Muscle layer of colon (tissue), 2 donors: ENCODE results near the gene PTPRR.
"Not testable (repeated sequence)": the region's sequence is repeated elsewhere in the genome, so short reads cannot be mapped to it uniquely, and the experiment has no call there.

ENCODE experiments used
- H3K27ac ChIP-seq: one replicate; pipeline ENCODE4 v1.7.0; 2013; ENCODE audit warnings: low read depth, mild to moderate bottlenecking, low read length, moderate library complexity
- H3K27me3 ChIP-seq, 2 donors: one replicate each; pipeline ENCODE4 v1.7.0; 2013; ENCODE audit warnings: low read length in 2 of 2, mild to moderate bottlenecking in 2 of 2; ENCODE audit not compliant: insufficient read depth in 2 of 2, control insufficient read depth in 1 of 2
- H3K36me3 ChIP-seq: one replicate; pipeline ENCODE4 v1.7.0; 2013; ENCODE audit warnings: mild to moderate bottlenecking, low read length; ENCODE audit not compliant: insufficient read depth
- H3K4me1 ChIP-seq: one replicate; pipeline ENCODE4 v1.7.0; 2013; ENCODE audit warnings: mild to moderate bottlenecking, low read length; ENCODE audit not compliant: insufficient read depth
- H3K4me3 ChIP-seq, 2 donors: one replicate each; pipeline ENCODE4 v1.7.0; 2013; ENCODE audit warnings: low read length in 2 of 2, low read depth in 1 of 2, mild to moderate bottlenecking in 1 of 2, moderate library complexity in 1 of 2
- H3K9ac ChIP-seq: one replicate; pipeline ENCODE4 v1.7.0; 2013; ENCODE audit warnings: low read length
- H3K9me3 ChIP-seq: one replicate; pipeline ENCODE4 v1.7.0; 2013; ENCODE audit warnings: mild to moderate bottlenecking, low read length
- donor health status: abdominal sarcoma.
- donor health status: Adenocarcinoma of cecum.

The PTPRR gene

DNA sequence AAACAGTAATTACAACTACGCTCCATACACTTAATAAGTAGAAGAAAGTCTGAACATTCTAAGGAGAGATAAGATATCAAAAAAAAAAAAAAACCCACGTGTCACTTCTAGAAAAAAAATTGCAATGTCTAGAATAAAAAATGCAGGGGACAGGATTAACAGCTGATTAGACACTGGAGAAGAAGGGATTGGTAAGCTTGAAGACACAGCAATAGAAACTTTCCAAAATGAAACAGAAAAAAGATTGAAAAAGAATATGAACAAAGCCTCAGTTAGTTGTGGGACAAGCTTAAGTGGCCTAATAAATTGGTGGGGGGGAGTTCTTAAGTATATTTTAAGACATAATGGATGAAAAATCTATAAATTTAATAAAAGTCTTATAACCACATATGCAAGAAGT, 105.5 kb downstream of the PTPRR start:
- Histone ChIP-seq H3K9ac (no peak overlapping the region), H3K36me3 (no peaks in the 10 kb centered on the region), H3K27ac (no peak overlapping the region), H3K9me3 (no peaks in the 10 kb centered on the region), H3K4me3 (no peak overlapping the region), H3K27me3 (no peaks in the 10 kb centered on the region), H3K4me1 (no peaks in the 10 kb centered on the region)

DNA sequence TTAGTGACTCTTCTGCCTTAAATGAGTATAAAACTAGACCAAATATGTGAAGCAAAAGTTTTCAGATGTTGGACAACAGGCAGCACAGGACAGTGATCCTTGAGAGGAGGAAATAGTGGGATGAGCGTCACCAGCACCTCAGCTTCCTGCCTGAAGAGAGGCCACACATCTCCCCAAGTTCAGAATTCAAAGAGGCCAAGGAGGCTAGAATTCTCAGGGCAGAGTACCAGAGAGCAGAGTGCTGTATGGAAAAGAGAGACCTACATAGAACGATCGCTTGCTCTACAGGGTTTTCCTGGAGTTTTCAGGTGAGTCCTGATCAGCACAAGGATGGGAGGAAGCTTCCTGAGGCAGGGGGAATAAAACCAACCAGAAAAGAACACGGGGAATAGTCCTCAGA, 107.0 kb downstream of the PTPRR start:
- Histone ChIP-seq H3K9me3 (no peaks in the 10 kb centered on the region), H3K27me3 (no peaks in the 10 kb centered on the region), H3K4me1 (no peaks in the 10 kb centered on the region), H3K9ac (no peak overlapping the region), H3K36me3 (no peaks in the 10 kb centered on the region), H3K27ac (no peak overlapping the region), H3K4me3 (no peak overlapping the region)

- no peaks in the 10 kb centered on the region for H3K9me3 ChIP-seq
- H3K4me3 ChIP-seq, result no peak overlapping the region
- no peaks in the 10 kb centered on the region for H3K36me3 ChIP-seq
- H3K9ac ChIP-seq, result no peak overlapping the region
- no peaks in the 10 kb centered on the region for H3K4me1 ChIP-seq
- no peaks in the 10 kb centered on the region for H3K27me3 ChIP-seq
- H3K27ac ChIP-seq, result no peak overlapping the region
Observed at GRCh38 chr12:70812136-70812535, 108.4 kb downstream of the PTPRR start.

DNA sequence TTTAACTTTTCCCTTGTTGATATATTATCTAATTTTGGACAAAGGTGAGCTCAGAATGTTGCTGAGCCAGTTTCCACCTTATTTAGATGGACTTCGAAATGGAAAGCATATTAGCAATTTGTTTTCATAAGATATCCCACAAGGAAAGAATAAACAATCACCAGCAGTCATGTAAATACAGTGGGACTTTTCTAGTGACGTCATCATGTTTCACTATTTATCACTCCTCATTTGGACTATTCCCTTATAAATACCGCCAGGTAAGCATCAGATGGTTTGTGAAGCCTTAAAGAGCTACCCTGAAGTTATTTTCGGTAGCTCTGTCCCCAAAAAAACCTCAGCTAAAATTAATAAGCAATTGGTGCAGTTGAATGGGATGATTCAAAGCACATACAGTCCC, 110.7 kb downstream of the PTPRR start:
- H3K27ac ChIP-seq, result no peak overlapping the region
- H3K4me3 ChIP-seq, result no peak overlapping the region
- H3K9ac ChIP-seq, result no peak overlapping the region
- no peaks in the 10 kb centered on the region for H3K36me3 ChIP-seq
- no peaks in the 10 kb centered on the region for H3K4me1 ChIP-seq
- no peaks in the 10 kb centered on the region for H3K27me3 ChIP-seq
- no peaks in the 10 kb centered on the region for H3K9me3 ChIP-seq

DNA sequence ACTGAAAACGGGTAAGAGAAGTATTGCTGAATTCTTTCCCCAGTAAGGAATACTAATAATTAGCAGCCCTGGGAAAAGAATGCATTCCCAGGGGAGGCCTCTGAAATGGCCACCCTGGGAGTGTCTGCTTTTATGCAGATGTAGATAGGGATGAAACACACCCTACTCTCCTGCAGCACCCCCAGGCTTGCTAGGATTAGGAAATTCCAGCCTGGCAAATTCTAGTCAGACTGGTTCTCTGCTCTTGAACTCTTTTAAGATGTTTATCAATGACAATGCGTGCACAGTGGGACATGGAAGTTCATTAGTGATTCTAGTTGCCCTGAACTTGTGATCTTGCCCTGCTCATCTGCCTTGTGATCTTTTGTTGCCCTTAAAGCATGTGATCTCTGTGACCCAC, 112.5 kb downstream of the PTPRR start:
- not testable (repeated sequence) for H3K4me1 ChIP-seq, H3K9me3 ChIP-seq, H3K27me3 ChIP-seq, H3K27ac ChIP-seq, H3K36me3 ChIP-seq, H3K9ac ChIP-seq, H3K4me3 ChIP-seq

- H3K4me1 ChIP-seq, result no peaks in the 10 kb centered on the region
- H3K4me3 ChIP-seq, result no peak overlapping the region
- no peaks in the 10 kb centered on the region for H3K27me3 ChIP-seq
- no peak overlapping the region for H3K27ac ChIP-seq
- H3K36me3 ChIP-seq, result no peaks in the 10 kb centered on the region
- no peaks in the 10 kb centered on the region for H3K9me3 ChIP-seq
- H3K9ac ChIP-seq, result no peak overlapping the region
Observed at GRCh38 chr12:70806827-70807226, 113.7 kb downstream of the PTPRR start.

- H3K27ac ChIP-seq, result no peak overlapping the region
- H3K4me1 ChIP-seq, result no peaks in the 10 kb centered on the region
- H3K9ac ChIP-seq, result no peak overlapping the region
- H3K36me3 ChIP-seq, result no peaks in the 10 kb centered on the region
- no peaks in the 10 kb centered on the region for H3K9me3 ChIP-seq
- no peak overlapping the region for H3K4me3 ChIP-seq
- no peaks in the 10 kb centered on the region for H3K27me3 ChIP-seq
Observed at GRCh38 chr12:70806043-70806442, 114.5 kb downstream of the PTPRR start.

DNA sequence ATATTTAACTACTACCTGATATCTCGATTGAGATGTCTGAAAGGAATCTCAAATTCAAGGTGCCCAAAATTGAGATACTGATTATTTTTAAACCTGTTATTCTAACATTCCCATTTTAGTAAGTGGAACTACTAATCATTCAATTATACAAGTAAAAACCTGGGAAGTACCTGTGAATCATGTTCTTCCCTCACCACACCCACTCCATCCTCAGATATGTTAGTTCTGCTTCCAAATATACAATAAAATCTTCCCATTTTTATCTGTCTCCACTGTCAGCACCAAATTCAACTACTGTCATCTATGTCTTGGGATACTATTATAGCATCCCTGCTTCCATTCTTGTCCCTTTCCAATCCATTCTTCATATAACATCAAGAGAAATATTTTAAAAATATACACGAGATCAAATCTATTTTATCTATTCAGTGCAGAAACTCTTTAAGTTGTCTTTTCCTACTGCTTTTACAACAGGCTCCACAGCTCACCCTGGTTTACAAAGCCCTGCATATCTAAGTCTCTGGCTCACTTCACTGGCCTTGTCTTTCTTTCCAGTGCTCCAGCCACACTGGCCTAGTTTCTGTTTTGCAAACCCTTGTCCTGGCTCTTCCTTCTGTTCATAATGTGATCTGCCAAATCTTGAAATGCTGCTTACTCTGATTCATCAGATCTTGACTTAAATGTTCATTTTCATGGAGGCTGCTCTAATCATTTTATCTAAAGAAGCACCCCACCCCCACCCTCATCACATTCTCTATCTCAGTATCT, 122.3 kb downstream of the PTPRR start:
- no peaks in the 10 kb centered on the region for H3K4me1 ChIP-seq
- H3K4me3 ChIP-seq, result no peak overlapping the region
- no peak overlapping the region for H3K27ac ChIP-seq
- no peaks in the 10 kb centered on the region for H3K27me3 ChIP-seq
- no peaks in the 10 kb centered on the region for H3K9me3 ChIP-seq
- H3K36me3 ChIP-seq, result no peaks in the 10 kb centered on the region
- H3K9ac ChIP-seq, result no peak overlapping the region

DNA sequence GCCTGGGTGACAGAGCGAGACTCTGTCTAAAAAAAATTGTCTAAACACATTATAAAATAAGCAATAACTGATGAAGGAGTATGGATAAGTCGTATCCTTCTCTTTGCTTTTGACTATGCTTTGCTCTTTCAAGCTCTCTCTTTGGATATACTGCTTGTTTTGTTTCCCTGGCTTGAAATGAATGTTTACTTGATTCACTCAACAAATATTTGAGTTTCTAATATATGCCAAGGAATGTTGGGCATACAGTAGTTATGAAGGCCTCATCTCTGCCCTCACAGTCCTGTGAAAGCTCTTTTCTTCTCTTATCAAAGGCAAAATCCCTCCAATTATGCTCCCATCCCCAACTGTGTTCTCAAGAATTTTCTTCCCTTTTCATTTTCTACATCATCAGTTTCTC, 123.5 kb downstream of the PTPRR start:
- H3K27me3 ChIP-seq, result no peaks in the 10 kb centered on the region
- H3K36me3 ChIP-seq, result no peaks in the 10 kb centered on the region
- no peak overlapping the region for H3K9ac ChIP-seq
- no peak overlapping the region for H3K27ac ChIP-seq
- H3K4me3 ChIP-seq, result no peak overlapping the region
- no peaks in the 10 kb centered on the region for H3K4me1 ChIP-seq
- no peaks in the 10 kb centered on the region for H3K9me3 ChIP-seq

DNA sequence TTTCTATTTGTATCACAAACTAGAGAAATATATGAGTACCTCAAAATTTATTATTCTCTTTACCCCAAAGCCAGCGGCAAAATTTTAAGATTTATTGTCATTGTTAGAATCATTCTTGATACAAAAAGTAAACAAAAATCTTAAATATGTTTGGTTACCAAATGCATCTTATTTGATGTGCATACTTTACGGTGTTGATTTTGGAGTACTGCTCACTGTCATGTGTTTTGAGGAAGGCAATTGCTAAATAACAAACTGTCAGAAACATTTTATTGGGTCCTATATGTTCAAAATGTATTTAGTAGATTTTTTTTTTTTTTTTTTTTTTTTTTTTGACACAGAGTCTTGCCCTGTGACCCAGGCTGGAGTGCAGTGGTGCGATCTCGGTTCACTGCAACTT, 124.9 kb downstream of the PTPRR start:
- H3K4me1 ChIP-seq, result no peaks in the 10 kb centered on the region
- H3K27me3 ChIP-seq, result no peaks in the 10 kb centered on the region
- H3K9me3 ChIP-seq, result no peaks in the 10 kb centered on the region
- H3K4me3 ChIP-seq, result no peak overlapping the region
- no peak overlapping the region for H3K9ac ChIP-seq
- H3K36me3 ChIP-seq, result no peaks in the 10 kb centered on the region
- no peak overlapping the region for H3K27ac ChIP-seq

DNA sequence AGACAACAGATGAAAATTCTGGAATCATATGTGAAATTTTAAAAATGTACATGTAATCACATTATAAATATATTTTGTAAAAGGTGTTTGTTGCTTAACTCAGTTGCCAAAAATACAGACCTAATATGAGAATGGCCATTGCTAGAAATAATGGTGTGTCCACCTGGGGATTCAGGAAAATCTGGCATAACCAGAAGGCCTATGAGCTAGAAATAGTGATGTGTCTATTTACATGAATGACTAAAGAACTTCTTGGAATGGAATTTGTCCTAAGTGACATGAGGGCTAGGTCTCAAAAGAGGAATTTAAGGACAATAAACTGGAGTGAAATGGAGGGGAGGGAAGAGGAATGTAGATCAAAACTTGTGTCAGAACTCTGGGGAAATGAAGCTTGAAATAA, 126.4 kb downstream of the PTPRR start:
- H3K9me3 ChIP-seq, result no peaks in the 10 kb centered on the region
- no peak overlapping the region for H3K4me3 ChIP-seq
- no peaks in the 10 kb centered on the region for H3K27me3 ChIP-seq
- no peaks in the 10 kb centered on the region for H3K4me1 ChIP-seq
- no peaks in the 10 kb centered on the region for H3K36me3 ChIP-seq
- H3K27ac ChIP-seq, result no peak overlapping the region
- no peak overlapping the region for H3K9ac ChIP-seq

- Histone ChIP-seq H3K36me3 (no peaks in the 10 kb centered on the region), H3K4me3 (no peak overlapping the region), H3K9ac (no peak overlapping the region), H3K4me1 (no peaks in the 10 kb centered on the region), H3K27ac (no peak overlapping the region), H3K9me3 (no peaks in the 10 kb centered on the region), H3K27me3 (no peaks in the 10 kb centered on the region)
Observed at GRCh38 chr12:70788774-70789173, 131.8 kb downstream of the PTPRR start.
